GM19035 (cell line): ENCODE measurements around the gene MEIOB.
"Not testable (repeated sequence)": the region's sequence is repeated elsewhere in the genome, so short reads cannot be mapped to it uniquely, and the experiment has no call there.

Experiments used
- ATAC-seq: cut with Tn5 transposase; IDR thresholded peaks from one replicate; pipeline ENCODE4 v1.9.1; 2021; ENCODE audit not compliant: unreplicated experiment

The MEIOB gene

DNA sequence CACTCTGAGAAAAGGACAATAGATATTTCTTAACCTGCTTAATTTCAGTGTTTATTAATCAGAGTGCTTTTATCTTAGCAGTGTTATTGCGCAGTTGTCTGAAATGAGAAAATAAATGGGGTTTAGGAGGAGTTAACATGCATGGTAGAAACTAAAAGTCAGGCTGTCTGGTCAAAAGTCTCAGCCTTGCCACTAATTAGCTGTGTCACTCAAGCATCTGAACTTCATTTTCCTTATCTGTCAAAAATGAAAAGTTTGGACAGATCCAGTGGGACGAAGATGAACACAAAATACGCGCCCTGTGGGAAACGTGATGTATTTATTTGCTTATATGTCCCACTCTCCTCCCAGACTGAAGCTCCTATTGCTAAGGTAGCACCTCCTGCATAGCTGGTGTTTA is 6.3 kb upstream of the MEIOB start:
- ATAC-seq: no peak

DNA sequence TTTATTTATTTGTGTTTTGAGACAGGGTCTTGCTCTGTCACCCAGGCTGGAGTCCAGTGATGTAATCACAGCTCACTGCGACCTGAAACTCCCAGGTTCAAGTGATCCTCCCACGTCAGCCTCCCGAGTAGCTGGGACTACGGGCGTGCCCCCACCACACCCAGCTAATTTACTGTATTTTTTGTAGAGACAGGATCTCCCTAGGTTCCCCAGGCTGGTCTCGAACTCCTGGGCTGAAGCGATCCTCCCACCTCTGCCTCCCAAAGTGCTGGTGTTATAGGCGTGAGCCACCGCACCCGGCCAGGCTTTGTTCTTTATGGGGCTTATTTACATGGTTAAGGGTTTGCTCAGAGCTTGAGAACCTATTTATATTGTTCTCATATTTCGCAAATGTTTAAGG is 5.8 kb upstream of the MEIOB start:
- no peak for ATAC-seq

DNA sequence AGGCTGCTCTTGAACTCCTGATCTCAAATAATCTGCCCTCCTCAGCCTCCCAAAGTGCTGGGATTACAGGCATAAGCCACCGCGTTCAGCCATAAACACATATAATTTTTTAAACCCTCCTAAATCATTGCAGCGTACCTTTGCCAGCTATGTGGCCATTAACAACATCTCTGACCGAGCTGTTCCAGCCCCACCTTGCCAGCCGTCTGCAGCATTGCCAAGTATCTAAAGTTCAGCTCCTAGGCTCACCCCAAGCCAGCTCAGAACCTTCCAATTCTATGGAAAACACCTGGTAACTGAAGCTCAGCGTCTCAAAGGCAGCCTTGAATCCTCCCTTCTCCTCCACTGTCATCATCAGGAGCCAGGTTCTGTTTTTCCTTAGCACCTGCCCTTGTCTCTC is 5.1 kb upstream of the MEIOB start:
- ATAC-seq: no peak

DNA sequence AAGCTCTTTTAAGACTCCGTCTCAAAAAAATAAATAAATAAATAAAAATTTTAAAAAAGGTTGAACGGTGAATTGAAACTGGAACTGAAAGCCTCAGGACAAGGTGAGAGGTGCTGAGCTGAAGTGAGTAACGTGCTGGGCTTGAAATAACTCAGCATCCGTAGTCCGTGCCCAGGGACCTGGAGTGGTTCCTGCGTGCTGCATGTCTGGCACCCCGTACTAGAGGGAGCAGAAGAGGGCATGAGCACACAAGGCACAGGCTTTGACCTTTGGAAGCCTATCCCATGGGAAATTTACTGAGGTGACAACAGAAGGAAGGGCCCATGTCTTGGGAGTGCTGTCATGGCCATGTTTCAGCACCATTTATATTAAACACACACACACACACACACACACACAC is 4.5 kb upstream of the MEIOB start:
- no peak for ATAC-seq

DNA sequence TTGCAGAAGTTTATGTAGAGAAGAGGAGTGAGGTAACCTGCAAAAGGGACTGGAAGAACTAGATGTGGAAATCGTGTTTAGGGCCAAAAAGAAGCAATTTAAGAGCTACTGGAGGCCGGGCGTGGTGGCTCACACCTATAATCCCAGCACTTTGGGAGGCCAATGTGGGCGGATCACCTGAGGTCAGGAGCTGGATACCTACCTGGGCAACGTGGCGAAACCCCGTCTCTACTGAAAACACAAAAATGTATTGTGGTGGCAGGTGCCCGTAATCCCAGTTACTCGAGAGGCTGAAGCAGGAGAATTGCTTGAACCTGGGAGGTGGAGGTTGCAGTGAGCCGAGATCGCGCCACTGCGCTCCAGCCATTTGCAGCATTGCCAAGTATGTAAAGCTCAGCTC is 4.1 kb upstream of the MEIOB start:
- ATAC-seq: not testable (repeated sequence)

DNA sequence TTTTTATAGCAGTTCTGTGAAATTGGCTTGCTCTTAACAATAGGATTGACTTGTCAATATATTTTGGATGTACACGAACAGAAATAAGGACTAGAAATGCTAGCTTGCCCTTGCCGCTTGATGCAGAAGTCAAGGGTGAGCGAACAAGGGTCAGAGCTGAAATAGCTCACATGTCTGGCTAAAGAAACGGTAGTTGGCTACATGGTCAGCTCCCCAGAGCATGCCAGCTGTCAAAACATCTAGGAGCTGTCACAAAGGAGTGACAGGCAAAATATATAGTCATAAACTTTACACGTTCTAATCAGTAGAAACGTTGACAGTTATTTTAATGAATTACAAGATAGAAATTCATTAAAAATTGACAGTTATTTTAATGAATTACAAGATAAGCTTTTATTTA is 2.9 kb upstream of the MEIOB start:
- no peak for ATAC-seq

DNA sequence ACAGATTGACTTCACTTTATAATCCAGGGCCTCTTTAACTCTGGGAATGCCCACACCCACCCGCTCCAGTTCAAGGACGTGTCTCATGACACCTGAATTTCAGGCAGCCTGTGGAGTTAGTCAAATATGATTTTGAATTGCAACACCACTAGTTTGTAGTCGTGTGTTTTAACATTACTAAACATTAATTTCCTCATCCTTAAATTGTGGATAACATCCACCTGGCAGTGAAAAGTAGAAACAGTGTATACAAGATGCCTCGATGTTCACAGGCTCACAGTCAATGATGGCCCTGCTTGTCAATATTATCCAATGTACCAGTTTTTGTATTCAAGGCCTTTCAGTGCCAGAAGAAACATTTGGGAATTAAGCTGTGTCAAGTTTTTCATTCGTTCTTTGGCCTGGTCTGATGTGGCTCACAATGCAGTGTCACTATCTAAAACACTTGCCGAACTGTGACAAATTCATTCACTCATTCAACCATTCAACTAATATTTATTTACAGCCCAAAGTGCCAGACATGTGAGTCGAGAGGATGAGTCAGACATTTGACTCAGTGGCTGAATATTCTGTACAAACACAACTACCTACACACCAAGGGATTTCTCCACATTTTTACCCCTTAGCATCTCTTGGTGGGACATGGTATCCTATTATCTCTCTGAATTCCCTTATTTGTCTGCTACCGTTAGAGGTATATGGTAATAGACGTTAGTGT is 1.4 kb downstream of the MEIOB start:
- no peak for ATAC-seq

DNA sequence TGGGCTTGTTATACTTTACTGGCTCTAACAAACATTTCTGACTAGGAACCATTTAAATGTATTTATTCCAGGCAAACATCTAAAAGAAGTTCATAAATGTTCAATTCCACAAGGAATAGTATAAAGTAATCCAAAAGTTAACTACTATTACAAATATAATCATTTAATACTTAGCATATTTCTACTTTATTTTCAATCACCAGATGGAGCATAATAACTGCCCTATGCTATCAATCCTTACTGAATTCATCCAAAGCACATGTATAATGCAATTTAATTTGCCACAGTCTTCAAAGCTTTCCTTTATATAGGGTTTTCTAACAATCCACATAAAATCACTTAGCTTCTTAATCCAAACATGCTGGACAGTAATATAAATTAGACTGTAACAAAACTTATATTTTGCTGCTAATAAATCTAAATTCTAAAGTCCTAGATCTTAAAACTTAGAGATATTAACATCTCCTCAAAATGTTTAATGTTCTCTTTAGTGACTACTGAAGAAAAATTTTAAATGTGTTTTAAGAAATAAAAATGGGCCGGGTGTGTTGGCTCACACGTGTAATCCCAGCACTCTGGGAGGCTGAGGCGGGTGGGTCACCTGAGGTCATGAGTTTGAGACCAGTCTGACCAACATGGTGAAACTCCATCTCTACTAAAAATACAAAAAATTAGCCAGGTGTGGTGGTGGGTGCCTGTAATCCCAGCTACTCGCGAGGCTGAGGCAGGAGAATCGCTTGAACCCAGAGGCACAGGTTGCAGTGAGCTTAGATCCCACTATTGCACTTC is 5.9 kb downstream of the MEIOB start:
- no peak for ATAC-seq

DNA sequence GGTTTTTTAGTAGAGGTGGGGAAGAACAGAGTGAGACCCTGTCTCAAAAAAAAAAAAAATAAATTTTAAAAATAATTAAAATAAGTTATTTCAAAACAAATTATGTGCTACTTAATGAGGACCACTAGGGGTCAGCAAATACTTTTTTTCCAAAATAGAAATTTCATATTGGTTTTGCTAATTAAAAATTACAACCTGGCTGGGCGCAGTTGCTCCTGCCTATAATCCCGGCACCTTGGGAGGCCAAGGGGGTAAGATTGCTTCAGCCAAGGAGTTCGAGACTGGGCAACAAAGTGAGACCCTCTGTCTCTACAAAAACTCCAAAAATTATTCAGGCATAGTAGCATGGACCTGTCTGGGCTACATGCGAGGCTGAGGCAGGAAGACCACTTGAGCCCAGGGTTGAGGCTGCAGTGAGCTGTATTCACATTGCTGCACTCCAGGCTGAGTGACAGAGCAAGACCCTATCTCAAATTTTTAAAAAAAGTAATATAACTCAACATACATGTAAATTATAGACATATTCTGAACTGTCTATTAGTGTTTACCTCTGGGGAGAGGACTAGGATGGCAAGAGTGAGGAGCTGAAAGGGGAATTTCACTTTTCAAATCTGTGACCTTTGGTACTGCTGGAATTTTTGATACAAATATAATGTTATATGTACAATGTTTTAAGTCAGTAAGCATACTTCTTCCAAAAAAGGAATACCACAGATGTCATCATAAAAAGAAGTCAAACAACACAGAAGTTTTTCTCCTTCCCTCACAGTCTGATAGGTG is 8.1 kb downstream of the MEIOB start:
- no peak for ATAC-seq

DNA sequence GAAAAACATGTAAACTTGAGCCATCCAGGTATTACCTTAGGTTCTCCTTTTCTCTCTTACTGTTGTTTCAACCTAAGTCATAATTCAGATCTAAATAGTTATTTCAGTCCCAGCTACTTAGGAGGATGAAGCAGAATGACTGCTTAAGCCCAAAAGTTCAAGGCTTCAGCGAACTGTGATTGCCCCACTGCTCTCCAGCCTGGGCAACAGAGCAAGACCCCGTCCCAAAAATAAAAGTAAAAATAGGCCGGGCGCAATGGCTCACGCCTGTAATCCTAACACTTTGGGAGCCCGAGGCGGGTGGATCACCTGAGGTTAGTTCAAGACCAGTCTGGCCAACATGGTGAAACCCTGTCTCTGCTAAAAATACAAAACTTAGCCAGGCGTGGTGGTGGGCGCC is 9.6 kb downstream of the MEIOB start:
- no peak for ATAC-seq

DNA sequence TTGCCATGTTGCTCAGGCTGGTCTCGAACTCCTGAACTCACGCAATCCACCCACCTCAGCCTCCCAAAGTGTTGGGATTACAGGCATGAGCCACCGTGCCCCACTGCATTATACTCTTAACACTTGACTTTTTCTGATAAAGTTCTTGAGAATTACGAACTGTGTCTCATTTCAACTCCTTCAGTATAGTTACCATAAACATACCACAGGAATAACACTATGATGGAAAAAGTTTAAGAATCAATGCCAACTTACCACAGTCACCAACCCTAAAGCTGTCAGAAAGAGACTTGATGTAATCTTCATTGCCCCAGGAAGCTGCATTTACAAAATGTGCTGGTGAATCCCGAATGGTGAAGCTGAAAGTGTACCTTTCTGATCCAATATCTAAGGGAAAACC is 10.2 kb downstream of the MEIOB start:
- no peak for ATAC-seq

DNA sequence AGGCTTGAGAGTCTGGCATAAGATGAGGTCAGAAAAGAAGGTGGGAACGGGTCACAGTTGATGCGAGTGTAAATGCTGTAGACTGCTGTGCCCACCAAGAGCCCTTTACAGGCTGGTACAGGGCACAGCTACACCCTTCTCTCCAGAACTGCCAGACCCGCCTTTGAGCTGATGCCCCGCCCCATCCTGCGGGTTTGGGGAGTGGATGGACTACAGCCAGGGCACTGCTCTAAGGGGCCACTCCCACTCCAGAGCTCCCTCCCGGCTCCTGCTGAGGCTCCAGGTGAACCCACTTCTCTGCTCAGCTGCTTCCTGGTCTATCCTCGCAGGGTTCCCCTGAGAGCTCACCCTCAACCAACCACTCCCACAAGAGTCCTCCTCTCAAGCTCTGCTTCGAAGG is 12.3 kb downstream of the MEIOB start:
- no peak for ATAC-seq

DNA sequence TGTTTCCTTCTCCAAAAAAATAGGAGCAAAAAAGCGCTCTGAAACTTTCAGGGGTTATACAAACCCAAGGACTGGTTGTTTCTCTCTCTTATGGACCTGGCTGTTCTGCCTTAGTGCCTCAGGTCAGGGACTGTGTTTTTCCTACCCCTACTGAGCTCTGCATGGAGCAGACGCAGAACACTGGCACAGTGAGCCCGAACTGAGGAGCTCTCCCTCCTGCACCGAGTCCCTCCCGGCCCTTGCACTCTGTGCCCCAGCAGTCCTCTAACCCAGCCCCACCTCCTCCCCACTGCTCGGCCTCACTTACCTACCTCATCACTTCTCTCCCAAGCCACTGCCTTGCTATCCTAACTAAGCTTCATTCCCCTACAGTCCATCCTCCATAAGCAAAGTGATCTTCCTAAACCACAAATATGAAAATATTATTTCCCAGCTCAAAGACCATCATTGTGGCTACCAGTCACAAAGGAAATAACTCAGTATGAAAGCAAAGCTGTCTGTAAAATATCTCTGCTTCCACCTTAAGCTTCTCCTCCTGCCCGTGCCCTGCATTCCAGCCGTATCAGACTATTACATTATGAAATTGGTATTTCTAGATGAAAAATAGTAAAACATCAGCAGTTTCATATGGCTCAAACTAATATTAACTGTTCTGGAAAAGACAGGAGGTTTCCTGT is 13.6 kb downstream of the MEIOB start:
- no peak for ATAC-seq

DNA sequence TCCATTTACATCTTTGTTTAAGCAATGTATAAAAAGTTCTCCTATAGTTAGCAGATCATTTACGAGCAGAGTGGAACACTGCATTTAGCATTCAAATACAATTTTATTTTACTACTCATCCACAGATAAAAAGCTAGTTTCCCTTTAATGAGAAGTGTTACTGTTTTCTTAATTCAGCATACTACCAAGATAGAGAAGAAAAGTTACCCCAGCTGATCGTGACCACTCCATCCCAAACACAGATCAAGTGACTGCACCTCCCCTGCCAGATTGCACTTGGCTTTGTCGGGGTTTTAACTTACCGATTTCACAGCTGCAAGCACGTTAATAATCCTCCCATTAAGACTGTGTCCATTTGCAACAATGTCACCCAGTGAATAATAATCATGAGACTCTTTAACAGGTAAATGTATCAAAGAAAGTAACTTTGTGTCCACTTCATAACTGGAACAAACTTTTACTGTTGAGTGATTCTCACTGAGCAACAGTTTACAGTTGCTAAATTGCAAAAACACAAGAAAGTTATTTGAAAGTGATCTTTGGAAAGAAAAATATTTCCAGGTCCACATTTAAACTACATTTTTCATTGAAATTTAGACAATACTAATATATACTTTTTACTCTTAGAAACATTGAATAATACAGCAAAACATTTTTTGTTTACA is 14.4 kb downstream of the MEIOB start:
- no peak for ATAC-seq

DNA sequence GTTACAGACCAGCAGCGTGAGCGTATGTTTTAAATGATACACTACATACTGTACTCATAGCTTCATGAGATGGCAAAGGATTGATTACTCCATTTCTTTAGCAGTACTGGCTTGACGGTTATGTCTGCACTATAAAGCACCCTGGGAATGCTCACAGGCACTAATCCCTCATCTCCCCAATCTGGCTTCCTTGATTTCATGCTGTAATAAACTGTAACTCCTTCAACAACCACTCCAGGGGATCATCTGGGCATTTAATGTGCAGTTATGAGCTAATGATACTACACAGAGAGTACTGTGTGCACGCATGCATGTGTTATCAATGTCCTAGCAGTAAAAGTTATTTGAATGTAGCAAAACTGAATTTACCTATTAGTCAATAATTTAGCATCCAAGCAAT is 20.2 kb downstream of the MEIOB start:
- ATAC-seq: no peak

DNA sequence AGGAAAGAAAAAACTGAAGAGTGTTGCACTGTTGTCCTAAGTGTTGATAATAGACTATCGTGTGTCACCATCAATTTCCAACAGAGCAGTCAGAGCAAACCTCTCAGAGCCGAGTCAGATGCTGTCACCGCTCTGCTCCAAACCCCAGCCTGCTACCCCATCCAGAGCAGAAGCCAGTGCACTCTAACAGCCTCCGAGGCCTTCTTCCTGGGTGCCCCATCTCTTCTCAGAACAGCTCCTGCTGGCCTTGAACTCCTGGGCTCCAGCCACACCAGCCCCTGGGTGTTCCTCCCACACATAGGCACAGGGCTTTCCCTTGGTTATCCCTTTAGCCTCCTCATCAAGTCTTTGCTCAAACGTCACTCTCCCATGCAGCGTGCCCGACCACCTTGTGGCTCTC is 21.0 kb downstream of the MEIOB start:
- ATAC-seq: no peak

DNA sequence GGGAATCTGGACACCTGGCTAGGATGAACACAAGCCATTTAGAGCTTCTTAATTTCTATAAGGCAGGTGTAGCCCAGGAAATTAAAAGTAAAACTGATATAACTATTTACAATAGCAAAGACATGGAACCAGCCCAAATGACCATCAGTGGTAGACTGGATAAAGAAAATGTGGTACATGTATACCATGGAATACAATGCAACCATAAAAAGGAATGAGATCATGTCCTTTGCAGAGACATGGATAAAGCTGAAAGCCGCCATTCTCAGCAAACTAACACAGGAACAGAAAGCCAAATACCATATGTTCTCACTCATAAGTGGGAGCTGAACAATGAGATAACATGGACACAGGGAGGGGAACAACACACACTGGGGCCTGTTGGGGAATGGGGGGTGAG is 25.5 kb downstream of the MEIOB start:
- ATAC-seq: no peak

DNA sequence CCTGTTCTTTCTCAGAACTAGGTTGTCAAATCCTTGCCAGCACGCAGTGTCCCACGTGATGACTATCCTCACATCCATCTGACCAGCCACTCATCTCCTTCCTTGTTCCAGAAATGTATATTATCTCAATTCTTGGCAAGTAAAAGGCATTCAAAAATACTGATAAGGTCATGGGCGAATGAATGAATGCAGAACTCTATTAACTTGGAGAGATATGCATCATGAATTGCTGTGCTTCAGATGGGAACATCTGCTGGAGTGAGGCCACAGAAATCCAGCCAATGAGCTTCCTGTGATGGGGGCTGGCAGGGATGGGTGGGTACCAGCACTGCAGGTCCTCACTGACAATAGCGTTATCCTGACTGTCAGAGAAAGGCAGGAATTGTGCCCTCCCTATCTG is 26.0 kb downstream of the MEIOB start:
- no peak for ATAC-seq

DNA sequence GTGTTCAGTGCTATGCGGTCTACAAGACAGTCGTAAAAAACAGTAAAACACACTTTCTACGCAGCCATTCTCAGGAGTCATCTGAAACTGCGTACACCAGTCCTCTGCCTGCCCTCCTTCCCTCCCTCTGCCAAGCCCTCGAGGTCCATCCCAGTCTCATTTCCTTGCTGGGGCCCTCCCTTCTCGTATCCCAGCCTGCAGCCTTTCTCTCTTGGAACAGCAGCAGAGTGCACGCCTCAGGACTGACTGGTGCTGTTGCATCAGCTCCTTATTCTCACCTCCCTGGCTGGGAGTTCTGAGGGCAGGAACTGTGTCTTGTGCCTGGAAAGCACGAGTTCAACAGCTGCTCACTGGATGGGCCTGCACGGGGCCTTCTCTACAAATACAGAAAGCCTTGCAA is 32.4 kb downstream of the MEIOB start:
- ATAC-seq: no peak

DNA sequence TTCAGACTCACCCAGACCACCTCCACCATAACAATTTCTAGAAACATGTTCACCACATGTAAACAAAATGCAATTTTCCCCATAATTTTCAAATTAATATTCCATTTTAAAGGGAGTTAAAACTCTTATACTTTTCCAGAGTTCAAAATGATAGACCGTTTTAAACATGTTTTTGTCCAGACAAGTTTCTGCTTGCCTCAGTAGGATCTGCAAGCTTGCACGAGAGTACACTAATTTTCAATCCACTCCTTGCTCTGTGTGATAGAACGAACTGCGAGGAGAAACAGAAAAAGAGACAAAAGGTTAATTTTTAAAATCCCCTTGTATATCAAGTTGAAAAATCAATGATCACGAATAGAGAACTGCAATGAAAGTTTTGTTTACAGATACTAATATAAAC is 37.9 kb downstream of the MEIOB start:
- ATAC-seq: no peak
